K562 (cell line): Measurements from ENCODE around the gene ZNF438. TPM values are rescaled to one million over a fixed set of nuclear protein-coding genes. Genes with fewer than 3 reads are reported as not detected.

Experiments
- ATAC-seq: fragments of 200-7000 bp; cut with Tn5 transposase; 3 replicates; pipeline ENCODE4 v1.9.1; 2020; ENCODE audit warnings: moderate library complexity
- BruUV-seq: library from RNA; stranded (reverse); fragments of 400-500 nt; replicated peaks from 2 replicates; lab custom pipeline; 2021; lab: Mats Ljungman, UMichigan
- CTCF ChIA-PET: fragments of 300-600 bp; formaldehyde crosslinking; extraction: SDS; loops from one replicate; lab custom pipeline; 2021; ENCODE audit warnings: low intra/inter-chr PET ratio; lab: Yijun Ruan, JAX
- POLR2A ChIA-PET: fragments of 300-600, 350-650 bp; sonication (Branson Sonifier 250); formaldehyde crosslinking; extraction: SDS; loops from one replicate; lab custom pipeline; 2021; ENCODE audit warnings: antibody characterized with exemption, inconsistent platforms; lab: Yijun Ruan, JAX
- DNase-seq, 4 experiments: peaks; one replicate each; pipeline versions ENCODE4 v3.0.0 to v3.0.0-alpha.2; 2011 to 2018; ENCODE audit warnings: low spot score in 3 of 4, mixed read lengths in 3 of 4; ENCODE audit errors: extremely low read depth in 1 of 4
- FAIRE-seq: peaks from 2 replicates; lab custom pipeline; 2011; peaks lifted over from hg19 to GRCh38; lab: Jason Lieb, UNC
- H2AFZ ChIP-seq: 2 replicates; pipeline ENCODE4 v1.6.0; 2011; ENCODE audit warnings: low read depth, low read length, control low read depth, inconsistent platforms
- H3K27ac ChIP-seq: fragments of 200-600 bp; 3 replicates; pipeline ENCODE4 v1.8.0; 2011; ENCODE audit warnings: low read depth, mild to moderate bottlenecking, control low read depth, inconsistent platforms, low read length, moderate library complexity, mixed read lengths; ENCODE audit errors: extremely low read depth
- H3K27me3 ChIP-seq, 2 experiments: fragments of 300-600 bp in 1 of 2; 2 replicates in 1 of 2; 3 replicates in 1 of 2; pipeline versions ENCODE4 v1.6.0 to v1.8.0; 2011; ENCODE audit warnings: inconsistent platforms in 2 of 2, low read length in 2 of 2, mild to moderate bottlenecking in 1 of 2, mixed read lengths in 1 of 2, moderate library complexity in 1 of 2; ENCODE audit not compliant: control insufficient read depth in 2 of 2, insufficient read depth in 2 of 2
- H3K36me3 ChIP-seq: fragments of 300-600 bp; 3 replicates; pipeline ENCODE4 v1.8.0; 2011; ENCODE audit warnings: mild to moderate bottlenecking, low read length, inconsistent platforms; ENCODE audit not compliant: control insufficient read depth, insufficient read depth
- H3K4me1 ChIP-seq, 2 experiments: fragments of 200-600 bp in 1 of 2; replicated peaks in 1 of 2; 2 replicates in 1 of 2; 3 replicates in 1 of 2; pipeline versions ENCODE4 v1.5.1 to v1.8.0; 2011; ENCODE audit warnings: inconsistent platforms in 2 of 2, low read length in 2 of 2, mild to moderate bottlenecking in 1 of 2, mixed read lengths in 1 of 2, moderate library complexity in 1 of 2; ENCODE audit not compliant: control insufficient read depth in 2 of 2, insufficient read depth in 2 of 2
- H3K4me2 ChIP-seq: 2 replicates; pipeline ENCODE4 v1.6.1; 2011; ENCODE audit warnings: low read length, control low read depth, inconsistent platforms, mixed read lengths; ENCODE audit not compliant: insufficient read depth
- H3K4me3 ChIP-seq: fragments of 200-600 bp; sonication (generic), shearing (Covaris generic); 2 replicates; pipeline ENCODE4 v1.5.1; 2016; ENCODE audit warnings: control low read depth, inconsistent platforms
- H3K79me2 ChIP-seq: fragments of 200-600 bp; 3 replicates; pipeline ENCODE4 v1.8.0; 2011; ENCODE audit warnings: low read length, inconsistent platforms; ENCODE audit not compliant: control insufficient read depth, insufficient read depth
- H3K9ac ChIP-seq, 2 experiments: 2 replicates each; pipeline versions ENCODE4 v1.6.0 to v1.6.1; 2011; ENCODE audit warnings: low read depth in 2 of 2, low read length in 2 of 2, control low read depth in 1 of 2, inconsistent platforms in 1 of 2, mild to moderate bottlenecking in 1 of 2, mixed read lengths in 1 of 2; ENCODE audit not compliant: insufficient read depth in 1 of 2
- H3K9me1 ChIP-seq: one replicate; pipeline ENCODE4 v1.6.0; 2011; ENCODE audit warnings: inconsistent platforms, mild to moderate bottlenecking, low read length, moderate library complexity; ENCODE audit not compliant: control insufficient read depth, insufficient read depth
- H3K9me3 ChIP-seq: replicated peaks from 2 replicates; pipeline ENCODE4 v1.5.1; 2011; ENCODE audit warnings: low read depth, low read length, inconsistent platforms; ENCODE audit not compliant: control insufficient read depth, insufficient read depth
- H4K20me1 ChIP-seq: replicated peaks from 2 replicates; pipeline ENCODE4 v1.6.1; 2011; ENCODE audit warnings: low read length, inconsistent platforms, mixed read lengths; ENCODE audit not compliant: control insufficient read depth, insufficient read depth
- CEBPZ ChIP-seq: fragments of 150-350 bp; IDR thresholded peaks from 2 replicates; pipeline ENCODE4 v1.6.1; 2014; ENCODE audit warnings: low read depth, mild to moderate bottlenecking, low read length, borderline replicate concordance
- CHD1 ChIP-seq: fragments of 200-600 bp; sonication (generic); IDR thresholded peaks from one replicate; pipeline ENCODE4 v1.6.1; 2012; ENCODE audit warnings: mild to moderate bottlenecking, moderate library complexity, low read length, inconsistent platforms
- DIDO1 ChIP-seq: fragments of 450-650 bp; IDR thresholded peaks from 2 replicates; pipeline ENCODE4 v1.6.1; 2016; ENCODE audit warnings: low read depth, missing biosample characterization, missing genetic modification characterization
- FOXA1 ChIP-seq: fragments of 450-650 bp; IDR thresholded peaks from 2 replicates; pipeline ENCODE4 v1.6.1; 2016; ENCODE audit warnings: mild to moderate bottlenecking, borderline replicate concordance
- KDM1A ChIP-seq, 2 experiments: fragments of 450-650 bp; IDR thresholded peaks; 2 replicates each; pipeline ENCODE4 v1.6.1; 2016; ENCODE audit warnings: mild to moderate bottlenecking in 2 of 2
- RBM14 ChIP-seq: fragments of 200-400 bp; formaldehyde crosslinking; IDR thresholded peaks from 2 replicates; pipeline ENCODE4 v1.6.1; 2018; ENCODE audit warnings: low read depth, mild to moderate bottlenecking, low read length, moderate library complexity, borderline replicate concordance; ENCODE audit not compliant: insufficient read depth
- SMAD3 ChIP-seq: fragments of 450-650 bp; formaldehyde crosslinking; conservative IDR thresholded peaks from 2 replicates; pipeline ENCODE4 v1.4.0; 2020; ENCODE audit warnings: mild to moderate bottlenecking
- TEAD2 ChIP-seq: fragments of 450-650 bp; IDR thresholded peaks from 2 replicates; pipeline ENCODE4 v1.6.1; 2016; ENCODE audit warnings: missing genetic modification characterization, control low read depth, missing compliant biosample characterization
- ZNF584 ChIP-seq: fragments of 200-800 bp; sonication (Bioruptor generic); IDR thresholded peaks from 2 replicates; pipeline ENCODE4 v1.6.1; 2016; ENCODE audit warnings: low read depth, mild to moderate bottlenecking, missing genetic modification characterization, missing compliant biosample characterization
- ZSCAN32 ChIP-seq: fragments of 450-650 bp; formaldehyde crosslinking; IDR thresholded peaks from 2 replicates; pipeline ENCODE4 v1.4.0; 2020; ENCODE audit warnings: mild to moderate bottlenecking, moderate library complexity
- WGBS: fragments of 100-300 bp; shearing (Covaris generic); methylation state at CpG from one replicate; pipeline ENCODE4 v1.1.6; 2016; ENCODE audit warnings: low coverage, mixed read lengths; ENCODE audit not compliant: insufficient coverage; ENCODE audit errors: missing lambda C conversion rate; 5-methylcytosine and 5-hydroxymethylcytosine counted together
- in situ Hi-C: fragments of 300-500 bp; cut with MboI; formaldehyde crosslinking; loops from 4 replicates; pipeline ENCODE4 v1.15.0; 2018; ENCODE audit warnings: inconsistent platforms, mixed read lengths
- intact Hi-C: fragments of 100-400 bp; cut with micrococcal nuclease; formaldehyde crosslinking; loops from 2 replicates; pipeline ENCODE4 v1.14.2; 2022
- polyA plus RNA-seq, 8 experiments: library from polyadenylated mRNA; depleted of rRNA in 4 of 8; stranded (reverse) in 5 of 8; unstranded in 3 of 8; fragments of >200 nt; fragmentation: Nextera tagmentation in 2 of 8; fragmentation: Illumina TruSeq in 1 of 8; extraction: Ambion mirVana in 2 of 8; extraction: Trizol in 1 of 8; gene quantifications; 2 replicates each; pipeline versions ENCODE4 v1.2.1 to v1.2.3, GENCODE V29; 2011 to 2014; ENCODE audit warnings: inconsistent platforms in 1 of 8, missing spikeins in 1 of 8
- total RNA-seq, 7 experiments: library from RNA; depleted of rRNA in 6 of 7; stranded (reverse); fragments of >200 nt in 6 of 7; fragmentation: Illumina TruSeq in 2 of 7; extraction: Trizol in 2 of 7; gene quantifications; 2 replicates each; pipeline versions ENCODE4 v1.2.1 to v1.2.3, GENCODE V29; 2011 to 2021; ENCODE audit warnings: low replicate concordance in 1 of 7
- TF ChIP-seq, protein P1 (sequence below): fragments of 250-450 bp; sonication (Bioruptor Pico); IDR thresholded peaks from 2 replicates; pipeline ENCODE4 v1.4.0; 2020; ENCODE audit warnings: mild to moderate bottlenecking, moderate library complexity

Gene ZNF438
- total and polyA plus RNA-seq, 9 of the 15 experiments (the other 6 are each of a cell fraction or from before 2014, with no cell fraction given), result 0.45 to 1.5 (median 0.91) TPM

DNA sequence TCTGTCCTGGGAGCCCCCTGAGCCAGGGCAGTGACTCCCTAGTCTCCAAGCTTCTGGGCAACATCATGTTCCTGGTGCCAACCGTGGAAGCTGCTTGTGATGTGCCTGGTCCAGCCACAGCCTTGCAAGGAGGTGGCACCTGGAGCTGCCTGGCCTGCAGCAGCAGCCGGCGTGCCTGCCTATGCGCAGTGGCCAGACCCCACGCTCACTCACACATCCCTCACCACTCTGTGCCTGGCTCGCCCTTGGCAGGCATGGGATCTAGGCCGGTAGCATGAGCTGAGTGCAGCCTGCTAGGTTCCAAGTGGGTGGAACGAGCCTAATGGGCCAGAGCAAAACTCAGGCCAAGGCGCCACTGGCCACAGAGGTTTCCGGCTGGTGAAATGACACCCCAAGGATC is 184.0 kb downstream of the ZNF438 start:
- Histone ChIP-seq H3K27ac (no peak overlapping the region), H2AFZ (no peak overlapping the region), H3K9ac (no peak overlapping the region), H3K79me2 (no peaks in the 10 kb centered on the region), H3K4me2 (no peak overlapping the region), H3K27me3 (peaks cover 2 to 17% of the 10 kb centered on the region in 2 experiments; a peak in 2 of 5 replicates), H3K9me1 (no peaks in the 10 kb centered on the region), H3K36me3 (no peaks in the 10 kb centered on the region), H3K4me3 (no peak overlapping the region), H3K4me1 (no peaks in the 10 kb centered on the region), H3K9me3 (no peaks in the 10 kb centered on the region), H4K20me1 (no peaks in the 10 kb centered on the region)
- intact Hi-C loops (no loop called here), in situ Hi-C loops (no loop called here)
- BruUV-seq, result no TSS peak
- ATAC-seq (no peak), DNase-seq (no peak), FAIRE-seq (no peak)
- ChIA-PET POLR2A (interaction anchor here (0.7 kb wide), 1 partner anchor 31 kb away, joined by 3 read pairs; no protein-coding TSS in a partner anchor), CTCF (no interaction called here)
- no peak for TF ChIP-seq KDM1A (IDR thresholded peaks at IDR 0.05)
- no peak for TF ChIP-seq CEBPZ
- no peak for TF ChIP-seq SMAD3
- no peak for TF ChIP-seq ZNF584 (CRISPR knock-in tag)
- TF ChIP-seq FOXA1, result no peak
- TF ChIP-seq RBM14, result no peak
- TF ChIP-seq, protein P1, sequence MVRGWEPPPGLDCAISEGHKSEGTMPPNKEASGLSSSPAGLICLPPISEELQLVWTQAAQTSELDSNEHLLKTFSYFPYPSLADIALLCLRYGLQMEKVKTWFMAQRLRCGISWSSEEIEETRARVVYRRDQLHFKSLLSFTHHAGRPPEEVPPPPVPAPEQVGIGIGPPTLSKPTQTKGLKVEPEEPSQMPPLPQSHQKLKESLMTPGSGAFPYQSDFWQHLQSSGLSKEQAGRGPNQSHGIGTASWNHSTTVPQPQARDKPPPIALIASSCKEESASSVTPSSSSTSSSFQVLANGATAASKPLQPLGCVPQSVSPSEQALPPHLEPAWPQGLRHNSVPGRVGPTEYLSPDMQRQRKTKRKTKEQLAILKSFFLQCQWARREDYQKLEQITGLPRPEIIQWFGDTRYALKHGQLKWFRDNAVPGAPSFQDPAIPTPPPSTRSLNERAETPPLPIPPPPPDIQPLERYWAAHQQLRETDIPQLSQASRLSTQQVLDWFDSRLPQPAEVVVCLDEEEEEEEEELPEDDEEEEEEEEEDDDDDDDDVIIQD (CRISPR knock-in tag), result no peak
- no peak for TF ChIP-seq TEAD2 (tag)
- no peak for TF ChIP-seq CHD1
- TF ChIP-seq ZSCAN32 (CRISPR knock-in tag), result no peak
- no peak for TF ChIP-seq DIDO1 (tag)
- 1% methylated on average over 10 of the region's 10 CpGs for WGBS
